ENCODE results near the gene PTPN18. TPM values are rescaled to one million over a fixed set of nuclear protein-coding genes. Genes with fewer than 3 reads are reported as not detected.

PTPN18 gene
- total and polyA plus RNA-seq, 8 donors, result 37.0 to 87.0 (median 43.3) TPM

GRCh38 chr2:130380096-130380934 is 24.5 kb downstream of the PTPN18 start:
- Histone ChIP-seq H3K9me3 (no peaks in the 10 kb centered on the region), H3K4me1 (no peaks in the 10 kb centered on the region), H3K27me3 (no peaks in the 10 kb centered on the region), H3K4me3 (no peak overlapping the region), H3K27ac (no peak overlapping the region), H3K36me3 (no peaks in the 10 kb centered on the region)
- DNase-seq (no peak), ATAC-seq (peak in 2 of 4 donors; percentile 11 to 68), FAIRE-seq (no peak)
- intact Hi-C loops (cut with DNase I), result no loop called here
- no peak for TF ChIP-seq CTCF (IDR thresholded peaks at IDR 0.05)
- WGBS, 2 donors, result 75 to 79% methylated on average over 11 of the region's 11 CpGs

- Histone ChIP-seq H3K4me1 (no peaks in the 10 kb centered on the region), H3K27me3 (no peaks in the 10 kb centered on the region), H3K36me3 (no peaks in the 10 kb centered on the region), H3K27ac (no peak overlapping the region), H3K9me3 (no peaks in the 10 kb centered on the region), H3K4me3 (no peak overlapping the region)
- WGBS, 2 donors, result 77 to 85% methylated on average over 4 of the region's 4 CpGs
- intact Hi-C loops (cut with DNase I), result no loop called here
- FAIRE-seq (no peak), DNase-seq (no peak), ATAC-seq (no peak)
- no peak for TF ChIP-seq CTCF (IDR thresholded peaks at IDR 0.05)
Measured at GRCh38 chr2:130381145-130381544, 25.3 kb downstream of the PTPN18 start.

GRCh38 chr2:130381619-130382018 is 25.8 kb downstream of the PTPN18 start:
- H3K4me1 ChIP-seq, result no peaks in the 10 kb centered on the region
- no peak for TF ChIP-seq CTCF (IDR thresholded peaks at IDR 0.05)
- no peaks in the 10 kb centered on the region for H3K9me3 ChIP-seq
- no peak overlapping the region for H3K4me3 ChIP-seq
- FAIRE-seq (no peak), ATAC-seq (no peak), DNase-seq (no peak)
- no peak overlapping the region for H3K27ac ChIP-seq
- 84 to 91% methylated on average over 4 of the region's 4 CpGs for WGBS, 2 donors
- intact Hi-C loops (cut with DNase I), result no loop called here
- H3K36me3 ChIP-seq, result no peaks in the 10 kb centered on the region
- H3K27me3 ChIP-seq, result no peaks in the 10 kb centered on the region

- DNase-seq, result no peak
- Histone ChIP-seq H3K4me3 (no peak overlapping the region), H3K27me3 (no peaks in the 10 kb centered on the region), H3K27ac (no peak overlapping the region), H3K9me3 (no peaks in the 10 kb centered on the region), H3K36me3 (no peaks in the 10 kb centered on the region), H3K4me1 (no peaks in the 10 kb centered on the region)
- 94 to 98% methylated on average over 8 of the region's 8 CpGs for WGBS, 2 donors
- intact Hi-C loops (cut with DNase I), result no loop called here
- TF ChIP-seq CTCF (IDR thresholded peaks at IDR 0.05), result no peak
- FAIRE-seq, result no peak
- ATAC-seq, result no peak
Measured at GRCh38 chr2:130382313-130382917, 26.6 kb downstream of the PTPN18 start.

- no peak for FAIRE-seq
- no peak overlapping the region for H3K27ac ChIP-seq
- ATAC-seq, result peak in 2 of 4 donors; percentile 7 to 26
Measured at GRCh38 chr2:130385709-130386108, 29.9 kb downstream of the PTPN18 start.

More at GRCh38 chr2:130385709-130386108, 29.9 kb downstream of the PTPN18 start:
- Histone ChIP-seq H3K4me1 (peaks cover 0 to 5% (median 5%) of the 10 kb centered on the region in 3 donors), H3K9me3 (no peaks in the 10 kb centered on the region), H3K36me3 (no peaks in the 10 kb centered on the region), H3K4me3 (no peak overlapping the region), H3K27me3 (no peaks in the 10 kb centered on the region)
- intact Hi-C loops (cut with DNase I), result no loop called here
- DNase-seq, result no peak
- 92 to 93% methylated on average over 3 of the region's 3 CpGs for WGBS, 2 donors
- no peak for TF ChIP-seq CTCF (IDR thresholded peaks at IDR 0.05)
